ENCODE data around the gene MSRB2.
"Not testable (repeated sequence)": the region's sequence is repeated elsewhere in the genome, so short reads cannot be mapped to it uniquely, and the experiment has no call there.

The MSRB2 gene

DNA sequence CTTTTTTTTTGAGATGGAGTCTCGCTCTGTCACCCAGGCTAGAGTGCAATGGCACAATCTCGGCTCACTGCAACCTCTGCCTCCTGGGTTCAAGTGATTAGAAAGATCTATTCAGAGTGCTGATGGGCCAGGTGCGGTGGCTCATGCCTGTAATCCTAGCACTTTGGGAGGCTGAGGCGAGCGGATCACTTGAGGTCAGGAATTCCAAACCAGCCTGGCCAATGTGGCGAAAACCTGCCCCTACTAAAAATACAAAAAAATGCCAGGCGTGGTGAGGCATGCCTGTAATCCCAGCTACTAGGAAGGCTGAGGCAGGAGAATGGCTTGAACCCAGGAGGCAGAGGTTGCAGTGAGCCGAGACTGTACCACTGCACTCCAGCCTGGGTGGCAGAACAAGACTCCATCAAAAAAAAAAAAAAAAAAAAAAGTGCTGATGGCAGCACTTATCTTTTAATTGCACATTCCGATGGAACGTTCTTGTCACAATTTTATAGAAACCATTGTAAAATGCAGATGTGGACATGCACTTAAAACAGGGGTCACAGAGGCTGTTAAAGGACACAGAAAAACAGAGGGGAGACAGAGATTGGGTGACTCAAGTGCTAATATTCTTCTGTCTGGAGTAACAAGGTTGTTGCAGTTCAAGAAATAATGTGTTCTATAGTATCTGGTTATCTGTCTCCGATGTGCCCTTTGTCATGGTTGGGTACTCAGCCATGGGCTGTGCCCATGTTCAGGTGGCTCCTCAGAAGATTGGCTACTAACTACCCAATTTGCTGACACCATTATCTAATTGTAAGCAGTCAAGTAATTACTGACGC lies 25.1 kb upstream of the MSRB2 start:
- DNase-seq: not testable (repeated sequence)

DNA sequence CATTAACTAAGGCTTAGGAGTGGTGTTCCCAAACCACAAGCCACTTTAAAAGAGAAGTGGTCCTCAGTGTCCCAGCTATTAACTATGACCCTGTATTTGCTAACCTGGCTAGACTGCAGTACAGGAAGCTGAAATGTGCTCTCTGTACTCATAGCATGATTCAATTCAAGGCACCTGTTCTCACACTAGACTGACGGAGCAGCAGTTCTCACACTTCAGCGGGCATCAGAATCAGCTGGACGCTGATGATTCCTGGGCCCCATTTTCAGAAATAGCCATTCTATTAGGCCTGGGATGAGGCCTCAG lies 24.5 kb upstream of the MSRB2 start:
- DNase-seq: peak; percentile 79

DNA sequence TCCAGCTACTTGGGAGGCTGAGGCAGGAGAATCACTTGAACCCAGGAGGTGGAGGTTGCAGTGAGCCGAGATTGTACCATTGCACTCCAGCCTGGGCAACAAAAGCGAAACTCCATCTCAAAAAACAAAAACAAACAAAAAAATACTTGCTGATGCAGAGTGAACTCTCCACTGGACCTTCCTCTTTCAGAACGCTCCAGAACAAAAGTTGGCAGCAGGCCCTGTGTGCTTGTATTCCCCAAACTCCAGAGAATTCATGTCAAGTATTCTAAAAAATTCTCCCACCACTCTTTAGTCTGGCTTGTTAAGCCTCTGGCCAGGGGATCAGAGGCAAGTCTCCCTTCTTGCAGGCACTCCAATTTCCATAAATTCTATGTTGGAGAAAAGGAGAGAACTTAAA lies 22.8 kb upstream of the MSRB2 start:
- not testable (repeated sequence) for DNase-seq

DNA sequence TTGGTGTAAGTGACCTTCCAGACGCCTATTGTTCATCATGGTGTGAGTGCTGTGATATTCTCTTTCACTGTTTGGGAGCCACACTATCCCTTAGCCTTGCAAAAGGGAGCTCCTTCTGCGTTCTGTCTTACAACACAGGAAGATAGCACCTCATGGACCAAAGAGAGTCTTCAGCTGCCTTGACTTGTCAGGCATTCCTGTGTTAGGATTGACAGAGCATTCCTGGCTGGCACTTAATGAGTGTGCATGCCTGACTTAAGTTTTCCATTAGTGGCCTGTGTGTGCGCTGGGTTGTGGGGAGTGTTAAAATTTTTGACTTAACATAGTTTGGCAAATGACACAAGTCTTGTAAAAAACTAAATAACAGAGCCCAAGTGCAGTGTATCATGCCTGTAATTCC lies 21.9 kb upstream of the MSRB2 start:
- DNase-seq: no peak

DNA sequence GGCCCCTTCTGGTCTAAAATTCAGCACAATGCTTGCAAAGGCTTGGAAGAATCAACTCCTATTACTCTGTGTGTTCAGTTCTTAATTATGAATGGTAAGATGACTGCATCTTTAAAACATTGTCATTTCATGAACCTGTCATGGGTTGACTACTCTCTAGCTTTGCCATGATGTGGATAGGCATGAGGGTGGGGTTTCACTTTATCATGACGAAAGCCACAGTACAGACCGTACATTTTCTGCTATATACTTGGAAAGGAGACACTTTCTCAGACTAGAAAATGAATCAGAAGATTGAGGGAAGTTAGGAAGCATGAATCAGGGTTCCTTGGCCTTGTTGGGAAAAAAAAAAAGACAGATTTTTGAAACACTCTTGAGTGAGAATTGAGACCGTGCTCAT lies 19.7 kb upstream of the MSRB2 start:
- DNase-seq: no peak

DNA sequence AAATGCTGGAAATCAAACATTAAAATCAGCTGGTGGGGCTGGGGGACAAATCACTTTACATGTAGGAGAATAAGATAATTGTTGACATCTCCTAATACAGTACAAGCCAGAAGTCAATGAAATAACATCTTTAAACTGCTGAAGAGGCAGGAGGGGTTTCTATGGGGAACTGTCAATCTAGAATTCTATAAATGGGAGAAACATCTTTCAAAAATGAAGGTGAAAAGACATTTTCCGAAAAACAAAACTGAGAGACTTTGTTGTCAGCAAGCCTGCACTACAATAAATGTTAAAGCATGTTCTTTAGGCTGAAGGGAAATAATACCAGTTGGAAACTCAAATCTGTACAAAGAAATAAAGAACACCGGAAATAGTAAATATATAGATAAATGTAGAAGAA lies 17.3 kb upstream of the MSRB2 start:
- DNase-seq: no peak

DNA sequence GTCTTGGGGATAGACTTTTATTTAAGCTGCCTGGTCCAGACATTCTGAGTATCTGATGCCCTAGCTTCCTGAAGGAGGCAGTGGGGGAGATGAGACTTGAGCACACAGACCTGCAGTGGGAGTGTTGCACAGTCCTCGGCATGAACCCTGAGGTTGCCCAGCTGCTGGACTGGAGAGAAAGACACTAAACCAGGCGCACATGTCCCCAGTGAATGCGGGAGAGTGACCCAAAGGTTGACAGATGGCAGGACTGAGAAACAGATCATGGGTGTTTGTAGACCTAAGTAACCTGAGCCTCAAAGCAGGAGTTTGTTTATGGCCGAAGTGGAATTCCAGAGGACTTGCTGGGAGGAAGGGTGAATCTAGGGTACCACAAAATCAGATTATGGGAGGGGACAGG lies 15.7 kb upstream of the MSRB2 start:
- DNase-seq: no peak

DNA sequence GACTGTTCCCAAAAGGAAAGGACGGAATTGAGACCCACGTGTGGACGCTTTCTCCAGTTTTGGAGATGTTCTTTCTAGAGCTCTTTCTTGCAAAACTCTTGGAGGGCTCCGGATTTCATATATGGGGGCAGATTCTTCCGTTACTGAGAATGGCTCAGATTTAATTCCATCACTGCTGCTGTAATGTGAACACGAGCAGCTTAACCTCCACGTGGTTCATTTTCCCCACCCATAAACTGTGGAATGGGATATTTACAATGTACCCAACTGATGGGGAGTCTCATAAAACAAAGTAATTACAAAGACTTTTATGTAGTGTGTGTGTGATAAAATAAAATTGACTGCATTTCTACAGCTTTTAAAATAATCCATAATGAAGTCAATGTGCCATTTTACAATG lies 15.1 kb upstream of the MSRB2 start:
- DNase-seq: no peak

DNA sequence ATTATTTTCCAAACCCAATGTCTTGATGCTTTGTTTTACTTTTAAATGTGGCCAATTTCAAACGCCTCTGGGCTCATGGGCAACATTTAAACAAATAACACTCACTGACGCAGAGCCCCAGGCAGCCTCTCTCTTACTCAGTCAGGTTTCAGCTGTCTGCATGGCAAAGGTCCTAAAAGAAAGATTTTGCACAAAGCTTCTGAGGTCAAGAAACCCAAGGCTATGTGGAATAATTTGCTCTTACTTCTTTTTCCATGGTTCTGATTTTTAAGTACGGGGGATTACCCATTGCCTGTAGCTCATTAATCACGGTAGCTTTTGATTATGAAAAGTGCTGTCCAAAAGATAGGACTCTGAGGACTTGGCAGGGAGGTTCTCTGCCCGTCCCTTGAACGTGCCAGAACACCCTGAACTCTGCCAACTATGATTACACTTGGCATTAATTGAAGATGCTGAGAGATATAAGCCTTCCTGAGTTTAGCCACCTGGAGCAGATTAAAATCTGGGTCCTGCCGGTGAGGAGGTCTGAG lies 14.1 kb upstream of the MSRB2 start:
- DNase-seq: no peak

DNA sequence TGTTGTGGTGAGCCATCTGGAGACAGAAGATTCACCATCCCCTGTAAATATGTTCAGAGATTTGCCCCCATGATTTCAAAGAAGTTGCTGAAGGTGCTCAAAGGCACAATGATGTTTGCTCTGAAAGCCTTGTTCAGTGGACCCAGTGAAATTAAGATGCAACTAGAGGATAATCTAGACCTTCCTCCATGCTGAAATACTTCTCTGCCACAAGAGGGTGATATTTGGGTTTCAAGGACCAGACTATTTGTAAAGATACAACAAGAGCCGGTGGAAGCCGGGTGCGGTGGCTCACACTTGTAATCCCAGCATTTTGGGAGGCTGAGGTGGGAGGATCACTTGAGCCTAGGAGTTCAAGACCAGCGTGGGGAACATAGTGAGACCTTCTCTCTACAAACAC lies 13.5 kb upstream of the MSRB2 start:
- DNase-seq: no peak

DNA sequence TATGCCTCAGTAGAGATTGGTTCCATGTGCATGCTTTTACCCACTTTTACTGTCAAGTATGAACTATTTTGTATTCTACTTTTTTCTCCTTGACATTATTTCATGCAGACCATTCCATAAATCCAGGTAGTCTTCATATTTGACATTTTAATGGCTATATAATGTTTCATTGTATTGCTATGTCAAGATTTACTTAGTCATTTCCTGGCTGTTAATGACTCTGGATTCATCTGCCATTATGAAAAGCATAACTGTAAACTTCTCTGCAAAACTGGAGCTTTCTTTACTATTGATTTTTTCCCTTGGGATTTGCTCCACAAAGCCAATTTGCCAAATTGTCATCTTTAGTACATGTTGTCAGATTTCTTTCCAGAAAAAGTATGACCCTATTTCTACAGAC lies 6.8 kb upstream of the MSRB2 start:
- DNase-seq: peak; percentile 2

DNA sequence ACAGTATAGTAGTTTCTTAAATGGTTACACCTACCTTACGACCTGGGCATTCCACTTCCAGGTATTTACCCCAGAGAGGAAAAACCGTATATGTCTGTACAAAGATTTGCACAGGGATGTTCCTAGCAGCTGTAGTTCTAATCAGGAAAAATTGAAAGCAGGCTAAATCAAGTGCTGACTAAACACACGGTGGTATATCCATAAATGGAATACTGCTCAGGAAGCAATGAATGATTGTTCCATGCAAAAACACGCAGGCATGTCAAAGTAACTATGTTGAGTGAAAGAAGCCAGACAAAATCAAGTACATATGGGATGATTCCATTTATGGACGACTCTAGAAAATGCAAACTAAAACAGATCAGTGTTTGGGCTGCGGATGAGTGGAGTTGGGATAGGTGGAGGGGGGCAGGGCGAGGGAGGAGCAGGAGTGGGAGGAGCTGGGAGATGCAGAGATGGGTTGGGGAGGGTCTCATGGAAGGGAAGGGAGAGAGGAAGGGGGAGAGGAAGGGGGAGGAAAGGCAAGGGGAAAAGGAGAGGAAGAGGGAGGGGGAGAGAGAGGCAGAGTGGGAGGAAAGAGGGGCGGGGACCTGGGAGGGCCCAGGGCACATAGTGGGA lies 484 bp upstream of the MSRB2 start:
- DNase-seq: no peak

DNA sequence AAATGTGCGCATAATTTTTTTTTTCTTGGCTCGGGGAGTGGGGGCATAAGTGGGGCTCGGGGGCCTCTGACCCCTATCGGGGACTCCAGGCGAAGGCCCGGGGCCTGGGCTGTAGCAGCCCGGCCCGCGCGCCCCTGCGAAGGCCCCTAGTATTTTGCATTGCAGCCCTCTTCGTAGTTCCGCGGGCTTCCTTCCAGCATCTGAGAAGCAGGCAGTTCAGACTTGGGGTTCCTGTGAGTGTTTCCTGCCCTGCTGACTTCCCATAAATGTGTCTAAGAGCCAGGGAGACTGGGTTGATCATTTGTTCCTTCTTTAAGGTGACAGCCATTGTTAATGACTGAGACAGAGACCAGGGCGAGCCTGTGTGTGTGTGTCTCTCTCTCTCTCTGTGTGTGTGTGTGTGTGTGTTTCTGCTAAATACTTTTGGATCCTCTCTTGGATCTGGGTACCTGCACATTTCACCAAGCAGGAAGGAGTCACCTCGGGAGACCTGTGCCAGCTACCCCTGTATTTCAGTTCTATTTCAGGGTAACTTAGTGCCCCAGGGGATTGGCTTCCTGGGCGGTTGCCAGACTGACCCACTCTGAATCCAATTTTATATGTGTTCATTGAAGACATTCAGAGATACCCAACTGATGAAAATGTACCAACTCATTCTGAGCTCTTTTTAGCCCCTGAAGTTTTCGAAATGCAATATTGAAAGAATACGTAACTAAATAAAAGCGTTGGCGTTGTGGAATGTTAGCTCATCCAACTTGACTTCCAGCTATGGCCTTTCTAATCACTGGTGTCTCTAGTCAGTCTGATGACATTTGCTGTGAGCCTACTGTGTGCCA lies 805 bp downstream of the MSRB2 start:
- no peak for DNase-seq

DNA sequence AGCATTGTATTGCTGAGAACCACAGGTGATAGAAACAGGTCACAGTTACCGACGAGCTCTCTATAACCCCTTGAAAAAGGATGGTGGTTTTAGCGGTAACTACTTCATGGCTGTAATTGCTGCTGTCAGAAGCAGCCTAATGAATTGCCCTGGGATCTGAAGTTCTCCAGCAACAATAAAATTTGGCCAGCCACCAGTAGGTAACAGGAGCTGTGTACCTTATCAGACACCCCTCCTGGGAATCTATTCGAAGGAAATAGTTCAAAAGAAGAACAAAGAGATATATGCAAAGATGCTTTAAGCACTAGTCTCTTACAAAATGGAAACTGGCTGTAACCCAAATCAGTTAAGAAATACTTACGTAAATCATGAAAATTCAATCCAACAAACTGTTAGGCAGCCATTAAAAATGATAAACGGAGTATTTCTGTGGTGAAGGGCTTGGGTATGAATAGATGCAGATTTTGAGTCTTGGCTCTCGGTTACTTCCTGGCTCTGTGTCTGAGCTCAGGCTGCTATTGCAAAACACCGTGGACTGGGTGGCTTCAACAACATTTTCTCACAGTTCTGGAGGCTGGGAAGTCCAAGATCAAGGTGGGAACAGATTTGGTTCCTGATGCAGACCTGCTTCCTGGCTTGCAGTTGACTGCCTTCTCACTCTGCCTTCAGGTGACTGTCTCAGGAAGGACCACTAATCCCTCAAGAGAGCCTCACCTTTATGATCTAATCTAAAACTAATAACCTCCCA lies 1.6 kb downstream of the MSRB2 start:
- DNase-seq: peak; percentile 33

DNA sequence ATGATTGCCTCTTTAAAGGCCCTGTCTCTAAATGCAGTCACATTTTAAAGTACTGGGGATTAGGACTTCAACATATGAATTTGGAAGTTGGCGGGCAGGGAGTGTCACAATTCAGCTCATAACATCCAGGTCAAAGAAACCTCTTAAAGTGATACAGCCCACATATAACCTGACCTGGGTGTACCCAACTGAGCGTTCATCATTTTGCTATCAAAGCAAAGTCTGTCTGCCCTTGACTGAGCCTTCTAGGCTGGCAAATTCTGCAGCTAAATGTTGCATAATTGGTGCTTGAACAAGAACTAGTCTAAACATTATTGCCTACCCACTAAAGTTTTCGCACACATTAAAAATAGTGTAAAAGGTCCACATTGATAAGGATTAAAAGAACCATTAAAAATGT lies 3.7 kb downstream of the MSRB2 start:
- no peak for DNase-seq

DNA sequence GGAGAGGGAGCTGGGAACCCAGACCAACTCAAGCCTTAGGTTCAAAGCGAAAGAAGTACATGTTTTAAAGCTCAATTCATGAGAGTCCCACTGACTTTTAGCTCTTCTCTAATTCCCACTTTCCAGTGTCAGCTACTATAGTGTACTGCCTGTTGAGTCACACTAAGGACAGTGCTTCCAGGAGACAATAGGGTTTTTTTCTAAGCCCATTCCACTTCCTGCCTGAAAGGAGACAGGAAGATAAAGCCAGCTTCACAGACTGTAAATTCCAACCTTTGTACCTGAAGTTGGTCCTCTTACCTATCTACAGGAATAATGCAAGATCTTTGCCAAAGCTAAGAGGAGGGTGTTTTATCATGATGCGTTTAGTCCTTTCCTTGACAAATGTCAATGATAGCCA lies 4.4 kb downstream of the MSRB2 start:
- no peak for DNase-seq

DNA sequence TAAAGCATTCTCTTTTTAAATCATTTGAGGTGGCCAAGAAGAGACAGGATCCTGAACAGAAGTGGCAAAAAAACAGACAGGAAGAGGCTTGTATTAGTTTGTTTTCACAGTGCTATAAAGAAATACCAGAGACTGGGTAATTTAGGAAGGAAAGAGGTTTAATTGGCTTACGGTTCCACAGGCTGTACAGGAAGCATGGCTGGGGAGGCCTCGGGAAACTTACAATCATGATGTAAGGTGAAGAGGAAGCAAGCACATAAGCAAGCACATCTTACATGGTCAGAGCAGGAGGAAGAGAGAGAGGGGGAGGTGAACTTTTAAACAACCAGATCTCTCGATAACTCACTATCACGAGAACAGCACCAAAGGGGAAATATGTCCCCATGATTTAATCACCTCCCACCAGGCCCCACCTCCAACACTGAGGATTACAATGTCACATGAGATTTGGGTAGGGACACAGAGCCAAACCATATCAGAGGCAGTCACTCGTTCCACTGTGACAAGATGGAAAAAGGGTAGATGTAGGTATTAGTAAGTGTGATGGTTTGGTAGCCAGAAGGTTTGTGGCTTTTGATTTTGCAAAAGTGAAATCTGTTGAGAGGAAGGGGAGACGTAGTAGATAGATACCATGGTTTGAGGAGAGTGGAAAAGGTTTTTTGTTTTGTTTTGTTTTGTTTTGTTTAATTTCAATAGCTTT lies 5.1 kb downstream of the MSRB2 start:
- DNase-seq: no peak

DNA sequence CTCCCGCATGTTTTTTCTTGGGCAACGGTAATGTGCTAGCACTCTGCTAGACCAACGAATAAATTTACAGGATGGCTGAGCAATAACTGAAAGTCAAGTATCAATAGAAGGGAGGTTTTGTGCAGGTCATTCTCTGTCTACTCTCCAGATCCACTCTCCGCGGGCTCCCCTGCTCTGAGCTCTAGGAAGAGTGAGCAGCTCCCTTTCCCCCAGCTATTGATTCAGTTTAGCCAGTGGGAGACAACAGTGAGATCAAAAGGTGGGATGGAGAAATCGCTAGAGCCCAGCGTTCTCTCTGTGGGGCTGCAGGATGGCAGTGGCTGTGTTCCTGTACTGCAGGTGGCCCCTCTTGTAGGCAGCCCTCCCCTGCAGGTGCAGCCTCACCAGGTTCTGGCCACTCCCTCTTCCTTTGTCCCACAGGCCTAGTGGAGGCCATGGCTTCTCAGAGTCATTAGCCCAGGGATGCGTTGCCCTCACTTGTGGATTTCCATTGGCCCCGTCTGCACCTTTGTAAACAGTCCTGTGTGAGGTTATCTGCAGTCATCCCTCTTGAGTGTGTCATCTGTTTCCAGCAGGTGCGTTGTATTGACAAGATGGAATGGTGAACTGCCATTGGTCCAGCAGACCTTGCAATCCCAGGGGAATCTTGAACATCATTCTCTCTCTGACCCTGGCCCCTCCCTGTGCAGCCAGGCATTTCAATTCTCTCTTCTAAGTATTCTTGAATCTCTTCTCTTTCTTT lies 11.1 kb downstream of the MSRB2 start:
- peak; percentile 59 for DNase-seq

DNA sequence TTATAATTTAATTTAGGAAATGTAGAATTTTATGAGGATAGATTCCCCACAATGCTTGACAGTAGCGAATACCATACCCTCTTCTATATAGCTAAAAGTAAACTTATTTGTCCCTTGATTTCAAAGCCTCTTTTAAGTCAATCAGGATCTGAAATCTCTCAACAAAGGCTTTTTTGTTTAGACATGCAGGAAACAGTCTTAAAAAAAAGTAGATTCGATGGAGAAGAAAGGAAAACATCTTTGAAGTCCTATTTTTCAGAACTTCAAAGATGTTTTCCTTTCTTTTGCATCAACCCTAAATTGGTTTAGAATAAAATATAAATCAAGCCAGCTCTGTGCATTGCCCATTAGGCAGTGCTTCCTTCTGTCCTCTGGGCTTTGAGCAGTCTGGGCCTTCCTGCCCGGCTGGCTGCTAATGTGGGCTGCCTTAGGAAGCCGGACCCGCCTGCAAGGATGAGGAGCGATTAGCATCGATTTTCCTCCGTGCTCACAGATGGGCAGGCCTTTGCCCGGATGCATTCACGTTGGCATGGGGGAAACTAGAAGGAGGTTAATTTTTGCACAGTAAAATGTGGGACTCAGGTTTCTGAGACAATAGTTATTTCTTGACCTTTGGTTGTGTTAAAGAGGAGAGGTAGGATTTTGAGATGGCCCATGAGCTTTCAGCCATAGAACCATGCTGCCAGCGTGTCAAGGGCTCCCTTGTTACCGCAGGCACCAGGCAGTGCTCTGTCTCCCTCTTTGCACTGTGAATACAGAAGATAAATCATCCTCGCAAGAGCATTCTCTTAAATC lies 15.5 kb downstream of the MSRB2 start:
- DNase-seq: no peak

DNA sequence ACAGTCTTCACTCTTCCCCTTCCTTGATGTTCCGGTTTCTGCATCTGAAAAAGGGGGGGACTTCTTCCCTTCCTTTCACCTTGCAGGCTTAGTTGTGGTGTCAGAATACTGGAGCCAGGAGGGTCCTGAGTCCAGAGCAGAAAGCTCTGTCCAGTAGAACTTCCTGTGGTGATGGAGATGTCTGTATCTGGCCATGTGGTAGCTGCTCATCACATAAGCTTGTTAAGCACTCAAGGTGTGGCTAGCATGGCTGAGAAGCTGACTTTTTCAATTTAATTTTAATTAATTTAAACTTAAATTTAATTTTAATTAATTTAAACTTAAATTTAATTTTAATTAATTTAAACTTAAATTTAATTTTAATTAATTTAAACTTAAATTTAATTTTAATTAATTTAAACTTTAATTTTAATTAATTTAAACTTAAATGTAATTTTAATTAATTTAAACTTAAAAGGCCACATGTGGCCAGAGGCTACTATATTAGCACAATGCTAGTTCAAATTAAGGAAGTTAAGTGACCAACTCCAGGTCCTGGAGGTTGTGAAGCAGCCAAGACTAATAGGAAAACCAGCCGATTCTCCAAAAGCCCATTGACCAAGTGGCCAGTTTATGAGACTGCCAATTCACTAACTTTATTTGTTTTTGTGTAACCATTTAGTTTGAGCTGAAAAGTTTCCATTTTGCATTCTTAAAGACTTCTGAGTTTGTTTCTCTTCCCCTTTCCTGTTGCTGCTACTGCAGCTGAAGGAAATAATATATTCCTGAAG lies 16.3 kb downstream of the MSRB2 start:
- no peak for DNase-seq

Data from NCI-H2029 (cell line).